Loucy (cell line): ENCODE data around the gene USP2.

Experiments used
- H2AFZ ChIP-seq: fragments of 200-600 bp; sonication (generic); 2 replicates; pipeline ENCODE4 v1.6.0; 2016; ENCODE audit warnings: antibody characterized with exemption, mild to moderate bottlenecking, low read length, moderate library complexity
- H3F3A ChIP-seq: fragments of 200-600 bp; 2 replicates; pipeline ENCODE4 v1.6.0; 2016; ENCODE audit warnings: antibody characterized with exemption, low read depth, mild to moderate bottlenecking
- H3K27me3 ChIP-seq: fragments of 200-600 bp; sonication (generic); 2 replicates; pipeline ENCODE4 v1.6.1; 2014; ENCODE audit warnings: low read length, mild to moderate bottlenecking; ENCODE audit not compliant: insufficient read depth, poor library complexity, severe bottlenecking
- H3K36me3 ChIP-seq: fragments of 200-600 bp; sonication (generic); 2 replicates; pipeline ENCODE4 v1.6.1; 2016; ENCODE audit warnings: low read length; ENCODE audit not compliant: insufficient read depth
- H3K4me1 ChIP-seq: fragments of 200-600 bp; sonication (generic); 2 replicates; pipeline ENCODE4 v1.5.1; 2014; ENCODE audit warnings: low read length, mild to moderate bottlenecking; ENCODE audit not compliant: insufficient read depth, poor library complexity, severe bottlenecking
- H3K4me2 ChIP-seq: fragments of 200-600 bp; sonication (generic); 2 replicates; pipeline ENCODE4 v1.6.0; 2014; ENCODE audit warnings: antibody characterized with exemption, low read length, low read depth, mild to moderate bottlenecking; ENCODE audit not compliant: poor library complexity, severe bottlenecking
- H3K4me3 ChIP-seq: fragments of 200-600 bp; sonication (generic); 2 replicates; pipeline ENCODE4 v1.5.1; 2014; ENCODE audit warnings: low read length, mild to moderate bottlenecking, mixed read lengths; ENCODE audit not compliant: poor library complexity, severe bottlenecking
- H3K79me2 ChIP-seq: fragments of 200-600 bp; sonication (generic); 2 replicates; pipeline ENCODE4 v1.6.1; 2014; ENCODE audit warnings: low read length; ENCODE audit not compliant: insufficient read depth
- H3K9ac ChIP-seq: fragments of 200-600 bp; sonication (generic); 2 replicates; pipeline ENCODE4 v1.6.0; 2014; ENCODE audit warnings: mild to moderate bottlenecking, low read depth, low read length, moderate library complexity; ENCODE audit not compliant: poor library complexity, severe bottlenecking
- H3K9me2 ChIP-seq: fragments of 200-600 bp; sonication (generic); replicated peaks from 2 replicates; pipeline ENCODE4 v1.6.1; 2016; ENCODE audit warnings: low read depth, low read length, mixed read lengths
- H3K9me3 ChIP-seq: fragments of 200-600 bp; sonication (generic); 2 replicates; pipeline ENCODE4 v1.6.1; 2014; ENCODE audit warnings: mild to moderate bottlenecking, antibody characterized with exemption, low read length, low read depth; ENCODE audit not compliant: insufficient read depth
- H4K20me1 ChIP-seq: fragments of 200-600 bp; sonication (generic); 2 replicates; pipeline ENCODE4 v1.6.0; 2014; ENCODE audit warnings: antibody characterized with exemption, low read length, mild to moderate bottlenecking; ENCODE audit not compliant: insufficient read depth, poor library complexity, severe bottlenecking
- EZH2phosphoT487 ChIP-seq: fragments of 200-600 bp; IDR thresholded peaks from 2 replicates; pipeline ENCODE4 v1.6.1; 2018; ENCODE audit warnings: antibody characterized with exemption, mild to moderate bottlenecking, moderate library complexity, borderline replicate concordance
- TF ChIP-seq, protein P1 (sequence below): fragments of 200-600 bp; sonication (generic); conservative IDR thresholded peaks from 2 replicates; pipeline ENCODE4 v1.5.1; 2014; ENCODE audit warnings: mild to moderate bottlenecking, antibody characterized with exemption, low read length

The USP2 gene

DNA sequence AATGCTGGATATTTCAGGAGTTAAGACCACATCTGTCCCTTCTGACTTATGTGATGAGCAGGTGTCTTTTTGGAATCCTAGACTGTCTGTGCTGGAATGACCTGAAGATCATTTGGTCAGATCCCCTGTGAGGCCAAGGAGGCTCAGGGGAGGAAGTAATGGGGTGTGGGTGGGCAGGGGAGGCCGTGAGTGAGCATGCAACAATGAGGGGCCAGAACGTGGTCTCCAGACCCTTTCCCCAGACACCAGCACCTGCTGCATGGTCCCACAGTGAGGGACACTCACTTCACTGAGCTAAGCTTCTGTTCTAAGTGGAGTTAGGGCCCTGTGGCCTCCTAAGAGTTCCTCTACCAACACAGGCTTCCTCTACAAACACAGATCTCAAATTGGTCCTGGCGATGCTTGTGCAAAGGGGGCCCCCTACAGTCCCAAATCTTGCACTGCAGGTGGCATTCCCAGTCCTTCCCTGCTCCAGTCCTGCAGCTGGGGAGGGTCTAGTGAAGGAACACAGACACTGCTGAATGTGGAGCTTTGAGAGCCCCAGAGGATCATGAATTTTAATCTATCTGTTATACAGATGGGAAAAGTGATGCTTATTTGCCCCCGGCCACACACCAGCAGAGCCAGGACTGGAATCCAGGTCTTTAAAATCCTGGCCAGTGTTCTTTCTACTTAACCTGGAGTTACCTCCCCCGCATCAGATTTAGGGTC lies 7.4 kb downstream of the USP2 start:
- Histone ChIP-seq H3K4me3 (no peak overlapping the region), H3K4me2 (peak overlapping the region; percentile 11)

DNA sequence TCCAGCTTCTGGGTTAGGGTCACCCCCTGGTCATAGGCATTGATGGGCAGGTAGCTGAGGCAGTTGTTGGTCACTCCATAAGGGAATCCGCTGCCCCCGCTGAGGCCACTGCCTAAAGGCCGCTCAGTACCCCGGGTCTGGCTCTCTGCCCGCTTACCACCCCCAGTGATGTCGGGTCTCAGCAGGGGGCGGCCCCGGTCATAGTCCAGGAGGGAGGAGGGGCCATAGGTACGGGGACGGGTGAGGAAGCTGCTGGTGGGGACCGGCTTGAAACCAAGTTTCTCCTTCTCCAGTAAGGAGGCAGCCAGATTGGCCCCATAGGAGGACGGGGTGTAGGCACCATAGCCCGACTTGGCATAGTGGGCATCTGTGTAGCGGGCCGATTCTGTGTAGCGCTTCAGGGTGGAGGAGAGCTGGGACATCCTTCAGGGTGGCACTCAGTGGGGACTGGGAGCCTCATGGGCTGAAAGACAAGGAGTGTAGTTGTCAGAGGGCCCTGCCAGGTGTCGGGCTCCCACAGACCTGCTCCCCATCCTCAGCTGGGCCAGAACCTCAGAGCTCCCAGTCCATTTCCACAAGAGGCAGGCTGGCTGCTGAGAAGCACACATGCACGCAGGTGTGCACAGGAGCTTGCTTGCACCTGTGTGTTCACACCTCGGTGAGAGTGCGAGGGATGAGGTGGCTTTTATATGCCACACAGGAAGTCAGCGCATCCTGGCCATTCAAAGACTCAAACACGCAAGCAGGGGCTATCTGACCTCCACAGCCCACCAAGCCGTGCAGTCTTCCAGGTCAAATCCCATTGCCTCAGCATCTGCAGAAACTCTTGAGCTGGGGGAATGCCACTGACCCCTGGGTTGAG lies 8.2 kb downstream of the USP2 start:
- H3K27me3 ChIP-seq, result no peaks in the 10 kb centered on the region
- H3K4me2 ChIP-seq, result peak overlapping the region; percentile 11
- H2AFZ ChIP-seq, result no peak overlapping the region
- no peaks in the 10 kb centered on the region for H3F3A ChIP-seq
- no peak overlapping the region for H3K9ac ChIP-seq
- no peaks in the 10 kb centered on the region for H3K79me2 ChIP-seq
- H3K9me3 ChIP-seq, result no peaks in the 10 kb centered on the region
- H3K9me2 ChIP-seq, result no peaks in the 10 kb centered on the region
- H3K36me3 ChIP-seq, result no peaks in the 10 kb centered on the region
- no peaks in the 10 kb centered on the region for H4K20me1 ChIP-seq
- H3K4me1 ChIP-seq, result peaks cover 25% of the 10 kb centered on the region
- TF ChIP-seq, protein P1, sequence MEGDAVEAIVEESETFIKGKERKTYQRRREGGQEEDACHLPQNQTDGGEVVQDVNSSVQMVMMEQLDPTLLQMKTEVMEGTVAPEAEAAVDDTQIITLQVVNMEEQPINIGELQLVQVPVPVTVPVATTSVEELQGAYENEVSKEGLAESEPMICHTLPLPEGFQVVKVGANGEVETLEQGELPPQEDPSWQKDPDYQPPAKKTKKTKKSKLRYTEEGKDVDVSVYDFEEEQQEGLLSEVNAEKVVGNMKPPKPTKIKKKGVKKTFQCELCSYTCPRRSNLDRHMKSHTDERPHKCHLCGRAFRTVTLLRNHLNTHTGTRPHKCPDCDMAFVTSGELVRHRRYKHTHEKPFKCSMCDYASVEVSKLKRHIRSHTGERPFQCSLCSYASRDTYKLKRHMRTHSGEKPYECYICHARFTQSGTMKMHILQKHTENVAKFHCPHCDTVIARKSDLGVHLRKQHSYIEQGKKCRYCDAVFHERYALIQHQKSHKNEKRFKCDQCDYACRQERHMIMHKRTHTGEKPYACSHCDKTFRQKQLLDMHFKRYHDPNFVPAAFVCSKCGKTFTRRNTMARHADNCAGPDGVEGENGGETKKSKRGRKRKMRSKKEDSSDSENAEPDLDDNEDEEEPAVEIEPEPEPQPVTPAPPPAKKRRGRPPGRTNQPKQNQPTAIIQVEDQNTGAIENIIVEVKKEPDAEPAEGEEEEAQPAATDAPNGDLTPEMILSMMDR, result no peak
- no peak for TF ChIP-seq EZH2phosphoT487
- no peak overlapping the region for H3K4me3 ChIP-seq

More for the DNA sequence above, 7.4 kb downstream of the USP2 start:
- no peak overlapping the region for H3K9ac ChIP-seq
- H3K9me3 ChIP-seq, result no peaks in the 10 kb centered on the region
- no peaks in the 10 kb centered on the region for H3K36me3 ChIP-seq
- H3K9me2 ChIP-seq, result no peaks in the 10 kb centered on the region
- H3K4me1 ChIP-seq, result peaks cover 28% of the 10 kb centered on the region
- H3F3A ChIP-seq, result no peaks in the 10 kb centered on the region
- TF ChIP-seq EZH2phosphoT487, result no peak
- TF ChIP-seq, protein P1, result peak; percentile 98
- H4K20me1 ChIP-seq, result no peaks in the 10 kb centered on the region
- no peaks in the 10 kb centered on the region for H3K79me2 ChIP-seq
- no peak overlapping the region for H2AFZ ChIP-seq
- H3K27me3 ChIP-seq, result no peaks in the 10 kb centered on the region

DNA sequence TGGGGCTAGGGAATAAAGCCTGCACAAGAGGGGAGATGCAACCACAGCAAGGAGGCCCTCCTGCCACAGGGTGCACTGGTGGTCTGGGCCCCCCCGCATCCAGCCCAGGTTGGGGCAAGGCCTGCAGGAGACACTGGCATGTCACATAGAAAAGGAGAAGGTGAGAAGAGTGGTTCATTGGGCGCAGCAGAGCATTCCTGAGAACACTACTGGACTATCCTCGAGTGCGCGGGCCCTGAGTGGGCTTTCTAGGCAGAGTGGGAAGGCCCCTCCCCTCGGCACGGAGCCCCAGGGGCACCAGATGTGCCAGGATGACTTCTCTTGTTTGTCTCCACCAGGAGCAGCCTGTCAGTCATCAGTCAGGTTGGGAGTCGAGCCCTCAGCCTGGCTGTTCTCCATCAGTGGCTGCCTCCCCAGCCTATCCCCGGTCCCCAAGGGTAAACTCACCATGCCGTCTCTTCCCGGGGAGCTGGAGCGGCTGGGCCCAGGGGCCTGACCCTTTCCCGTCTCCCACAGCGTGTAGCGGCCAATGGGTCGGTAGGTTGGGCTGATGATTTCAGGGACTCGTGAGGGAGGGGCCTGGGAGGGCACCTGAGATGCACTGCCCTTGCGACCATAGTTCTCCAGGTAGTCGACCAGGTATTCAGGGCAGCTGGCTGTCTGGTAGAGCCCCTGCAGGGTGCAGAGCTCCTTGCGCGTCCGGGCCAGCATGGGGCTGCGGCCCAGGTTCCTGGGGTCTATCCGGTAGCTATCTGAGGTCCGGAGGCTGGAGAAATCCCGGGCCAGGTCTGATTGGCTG lies 9.0 kb downstream of the USP2 start:
- H2AFZ ChIP-seq, result no peak overlapping the region
- peaks cover 17% of the 10 kb centered on the region for H3K4me1 ChIP-seq
- no peaks in the 10 kb centered on the region for H3F3A ChIP-seq
- no peaks in the 10 kb centered on the region for H3K27me3 ChIP-seq
- no peak overlapping the region for H3K4me2 ChIP-seq
- H3K9ac ChIP-seq, result no peak overlapping the region
- no peaks in the 10 kb centered on the region for H4K20me1 ChIP-seq
- H3K79me2 ChIP-seq, result no peaks in the 10 kb centered on the region
- H3K4me3 ChIP-seq, result no peak overlapping the region
- TF ChIP-seq, protein P1, result no peak
- no peak for TF ChIP-seq EZH2phosphoT487
- H3K36me3 ChIP-seq, result no peaks in the 10 kb centered on the region
- no peaks in the 10 kb centered on the region for H3K9me3 ChIP-seq
- no peaks in the 10 kb centered on the region for H3K9me2 ChIP-seq
